PC-9 (cell line): ENCODE results near the gene XYLB.

Experiments
- CTCF ChIP-seq: fragments of 200-600 bp; sonication (generic); conservative IDR thresholded peaks from 2 replicates; pipeline ENCODE4 v1.6.1; 2017; ENCODE audit warnings: mixed run types, antibody characterized with exemption, mild to moderate bottlenecking, moderate library complexity
- EZH2 ChIP-seq: fragments of 200-600 bp; sonication (generic); IDR thresholded peaks from 2 replicates; pipeline ENCODE4 v1.8.0; 2017; ENCODE audit warnings: antibody characterized with exemption, low read depth

- TF ChIP-seq CTCF, result no peak
- TF ChIP-seq EZH2, result no peak
Observed at GRCh38 chr3:38370149-38370548, 23.6 kb downstream of the XYLB start.
